Keratinocyte (primary cell): ENCODE results near the gene IRF9. TPM values are rescaled to one million over a fixed set of nuclear protein-coding genes. Genes with fewer than 3 reads are reported as not detected.

Experiments
- DNase-seq: peaks from one replicate; pipeline ENCODE4 v3.0.0-alpha.2; 2011; ENCODE audit warnings: low read depth, missing footprints, low spot score
- FAIRE-seq: peaks from 2 replicates; lab custom pipeline; 2011; peaks lifted over from hg19 to GRCh38; lab: Jason Lieb, UNC
- H2AFZ ChIP-seq: 2 replicates; pipeline ENCODE4 v1.6.0; 2012; ENCODE audit warnings: low read length, control low read depth, inconsistent platforms; ENCODE audit not compliant: control insufficient read depth
- H3K27ac ChIP-seq: 2 replicates; pipeline ENCODE4 v1.5.1; 2011; ENCODE audit warnings: low read length; ENCODE audit not compliant: control insufficient read depth, insufficient read depth
- H3K27me3 ChIP-seq: 3 replicates; pipeline ENCODE4 v1.6.0; 2011; ENCODE audit warnings: low read length; ENCODE audit not compliant: control insufficient read depth, insufficient read depth; ENCODE audit errors: extremely low read depth
- H3K36me3 ChIP-seq, 2 experiments: 2 replicates in 1 of 2; 3 replicates in 1 of 2; pipeline ENCODE4 v1.5.1; 2011; ENCODE audit warnings: low read length in 2 of 2, mild to moderate bottlenecking in 1 of 2; ENCODE audit not compliant: control insufficient read depth in 2 of 2, insufficient read depth in 2 of 2; ENCODE audit errors: extremely low read depth in 1 of 2
- H3K4me1 ChIP-seq: 3 replicates; pipeline ENCODE4 v1.5.1; 2011; ENCODE audit warnings: low read length; ENCODE audit not compliant: control insufficient read depth, insufficient read depth; ENCODE audit errors: extremely low read depth
- H3K4me2 ChIP-seq: 3 replicates; pipeline ENCODE4 v1.6.0; 2011; ENCODE audit warnings: low read depth, low read length; ENCODE audit not compliant: control insufficient read depth, insufficient read depth; ENCODE audit errors: extremely low read depth
- H3K4me3 ChIP-seq, 3 experiments: fragments of 200-600 bp in 1 of 3; sonication (generic) in 1 of 3; 2 replicates in 2 of 3; 3 replicates in 1 of 3; pipeline ENCODE4 v1.5.1; 2011 to 2016; ENCODE audit warnings: low read length in 3 of 3, mild to moderate bottlenecking in 3 of 3, control low read depth in 2 of 3, inconsistent platforms in 1 of 3, low read depth in 1 of 3, mixed read lengths in 1 of 3, mixed run types in 1 of 3, moderate library complexity in 1 of 3; ENCODE audit not compliant: control insufficient read depth in 2 of 3, insufficient read depth in 2 of 3; ENCODE audit errors: extremely low read depth in 1 of 3
- H3K79me2 ChIP-seq: 2 replicates; pipeline ENCODE4 v1.6.0; 2012; ENCODE audit warnings: low read length; ENCODE audit not compliant: control insufficient read depth, insufficient read depth
- H3K9ac ChIP-seq: 3 replicates; pipeline ENCODE4 v1.6.0; 2011; ENCODE audit warnings: low read length; ENCODE audit not compliant: control insufficient read depth, insufficient read depth; ENCODE audit errors: extremely low read depth
- H3K9me1 ChIP-seq: 3 replicates; pipeline ENCODE4 v1.6.0; 2011; ENCODE audit warnings: low read length; ENCODE audit not compliant: control insufficient read depth, insufficient read depth; ENCODE audit errors: extremely low read depth
- H3K9me3 ChIP-seq: 2 replicates; pipeline ENCODE4 v1.5.1; 2012; ENCODE audit warnings: low read depth, low read length; ENCODE audit not compliant: control insufficient read depth
- H4K20me1 ChIP-seq: 3 replicates; pipeline ENCODE4 v1.6.0; 2011; ENCODE audit warnings: low read length; ENCODE audit not compliant: control insufficient read depth, insufficient read depth; ENCODE audit errors: extremely low read depth
- EZH2 ChIP-seq: IDR thresholded peaks from one replicate; pipeline ENCODE4 v1.6.1; 2012; ENCODE audit warnings: inconsistent platforms, mild to moderate bottlenecking, low read length, moderate library complexity
- dilution Hi-C: fragments of 300-500 bp; cut with MboI; formaldehyde crosslinking; loops from one replicate; pipeline ENCODE4 v1.7.0; 2020; ENCODE audit warnings: low sequenced_read_pairs; ENCODE audit not compliant: extremely low pct_ligation_motif_present
- polyA plus RNA-seq, 5 experiments: library from polyadenylated mRNA; depleted of rRNA in 3 of 5; stranded (reverse) in 3 of 5; stranded (forward) in 1 of 5; unstranded in 1 of 5; fragments of >200 nt; gene quantifications; 1 replicate in 1 of 5; 2 replicates in 3 of 5; 3 replicates in 1 of 5; pipeline versions ENCODE4 v1.2.1 to v1.2.3, GENCODE V29; 2011 to 2012; ENCODE audit warnings: missing spikeins in 2 of 5, low read depth in 1 of 5, low replicate concordance in 1 of 5
- TF ChIP-seq, protein P1 (sequence below), 3 experiments: IDR thresholded peaks in 1 of 3; conservative IDR thresholded peaks in 1 of 3; optimal IDR thresholded peaks in 1 of 3; 2 replicates in 2 of 3; 3 replicates in 1 of 3; pipeline versions ENCODE3 to v1.5.1; 2011; ENCODE audit warnings: low read length in 3 of 3, mild to moderate bottlenecking in 3 of 3, moderate library complexity in 2 of 3, control low read depth in 1 of 3, inconsistent platforms in 1 of 3; ENCODE audit not compliant: insufficient read depth in 2 of 3; ENCODE audit errors: extremely low read depth in 1 of 3

The IRF9 gene
- polyA plus RNA-seq, 1 donor (not counting 4 experiments of a cell fraction or from before 2014, with no cell fraction given) = 117 TPM

DNA sequence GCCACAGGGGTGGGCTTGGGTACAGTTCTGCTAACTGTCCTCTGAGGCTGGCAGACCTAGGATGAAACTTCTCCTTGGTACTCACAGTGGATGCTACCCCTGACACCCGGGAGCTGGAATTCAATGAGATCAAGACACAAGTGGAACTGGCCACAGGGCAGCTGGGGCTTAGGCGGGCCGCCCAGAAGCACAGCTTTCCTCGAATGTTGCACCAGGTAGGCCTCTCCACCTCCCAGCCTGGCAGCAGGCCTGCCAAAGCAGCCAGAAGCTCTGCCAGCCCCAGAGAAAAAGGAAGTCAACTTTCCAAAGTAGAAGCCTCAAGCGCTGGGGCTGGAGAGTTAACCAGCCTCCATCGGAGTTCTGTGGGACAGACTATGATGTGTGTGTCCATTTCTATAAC lies 43.9 kb upstream of the IRF9 start:
- Histone ChIP-seq H3K4me2 (no peak overlapping the region), H4K20me1 (no peaks in the 10 kb centered on the region), H3K4me1 (peaks cover 15% of the 10 kb centered on the region), H3K4me3 (no peak overlapping the region), H3K9me1 (no peaks in the 10 kb centered on the region), H3K9ac (no peak overlapping the region), H3K27me3 (no peaks in the 10 kb centered on the region), H3K79me2 (no peaks in the 10 kb centered on the region), H3K9me3 (no peaks in the 10 kb centered on the region), H3K27ac (no peak overlapping the region), H2AFZ (no peak overlapping the region), H3K36me3 (peaks cover 20 to 35% of the 10 kb centered on the region in 2 experiments)
- DNase-seq = no peak
- TF ChIP-seq, protein P1, sequence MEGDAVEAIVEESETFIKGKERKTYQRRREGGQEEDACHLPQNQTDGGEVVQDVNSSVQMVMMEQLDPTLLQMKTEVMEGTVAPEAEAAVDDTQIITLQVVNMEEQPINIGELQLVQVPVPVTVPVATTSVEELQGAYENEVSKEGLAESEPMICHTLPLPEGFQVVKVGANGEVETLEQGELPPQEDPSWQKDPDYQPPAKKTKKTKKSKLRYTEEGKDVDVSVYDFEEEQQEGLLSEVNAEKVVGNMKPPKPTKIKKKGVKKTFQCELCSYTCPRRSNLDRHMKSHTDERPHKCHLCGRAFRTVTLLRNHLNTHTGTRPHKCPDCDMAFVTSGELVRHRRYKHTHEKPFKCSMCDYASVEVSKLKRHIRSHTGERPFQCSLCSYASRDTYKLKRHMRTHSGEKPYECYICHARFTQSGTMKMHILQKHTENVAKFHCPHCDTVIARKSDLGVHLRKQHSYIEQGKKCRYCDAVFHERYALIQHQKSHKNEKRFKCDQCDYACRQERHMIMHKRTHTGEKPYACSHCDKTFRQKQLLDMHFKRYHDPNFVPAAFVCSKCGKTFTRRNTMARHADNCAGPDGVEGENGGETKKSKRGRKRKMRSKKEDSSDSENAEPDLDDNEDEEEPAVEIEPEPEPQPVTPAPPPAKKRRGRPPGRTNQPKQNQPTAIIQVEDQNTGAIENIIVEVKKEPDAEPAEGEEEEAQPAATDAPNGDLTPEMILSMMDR (optimal IDR thresholded peaks at IDR 0.05 in 1 of 3, IDR thresholded peaks at IDR 0.05 in 1 of 3, conservative IDR thresholded peaks at IDR 0.05 in 1 of 3; ENCODE audit: extremely low read depth in 1 of 3, insufficient read depth in 2 of 3, low read length in 3 of 3) = no peak
- TF ChIP-seq EZH2 = no peak
- no peak for FAIRE-seq
- dilution Hi-C loops = no loop called here

DNA sequence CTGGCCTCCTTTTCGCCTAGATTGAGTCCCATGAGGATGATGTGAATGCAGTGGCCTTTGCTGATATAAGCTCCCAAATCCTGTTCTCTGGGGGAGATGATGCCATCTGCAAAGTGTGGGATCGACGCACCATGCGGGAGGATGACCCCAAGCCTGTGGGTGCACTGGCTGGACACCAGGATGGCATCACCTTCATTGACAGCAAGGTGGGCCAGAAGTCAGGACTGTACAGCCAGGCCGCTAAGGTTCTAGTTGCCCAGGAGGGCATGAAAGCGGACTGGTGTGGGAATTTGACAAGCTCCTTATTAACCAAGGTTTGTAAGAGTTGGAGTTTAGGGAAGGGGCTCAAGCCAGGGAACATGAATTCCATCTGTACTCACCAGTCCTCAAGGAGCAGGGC lies 41.4 kb upstream of the IRF9 start:
- no peak for FAIRE-seq

More for the DNA sequence above, 41.4 kb upstream of the IRF9 start:
- Histone ChIP-seq H3K27me3 (no peaks in the 10 kb centered on the region), H3K9ac (no peak overlapping the region), H4K20me1 (no peaks in the 10 kb centered on the region), H3K4me3 (no peak overlapping the region), H3K9me3 (no peaks in the 10 kb centered on the region), H3K36me3 (peaks cover 24 to 35% of the 10 kb centered on the region in 2 experiments), H3K79me2 (no peaks in the 10 kb centered on the region), H3K9me1 (no peaks in the 10 kb centered on the region), H2AFZ (no peak overlapping the region), H3K27ac (no peak overlapping the region), H3K4me2 (no peak overlapping the region), H3K4me1 (peaks cover 9% of the 10 kb centered on the region)
- TF ChIP-seq, protein P1 (optimal IDR thresholded peaks at IDR 0.05 in 1 of 3, IDR thresholded peaks at IDR 0.05 in 1 of 3, conservative IDR thresholded peaks at IDR 0.05 in 1 of 3; ENCODE audit: extremely low read depth in 1 of 3, insufficient read depth in 2 of 3, low read length in 3 of 3) = no peak
- TF ChIP-seq EZH2 = no peak
- dilution Hi-C loops = no loop called here
- no peak for DNase-seq
